Measurements from ENCODE around the gene OR4D6. TPM values are rescaled to one million over a fixed set of nuclear protein-coding genes. Genes with fewer than 3 reads are reported as not detected.

OR4D6 gene
- total RNA-seq, 1 donor from 2014 or later = not detected

Other genes starting within 250 kb of the OR4D6 start
- gene MPEG1, start 244.0 kb upstream of the OR4D6 start, total RNA-seq = 14.5 TPM
- gene OR5AN1, start 98.1 kb upstream of the OR4D6 start, total RNA-seq = not detected
- gene OR5A2, start 30.5 kb upstream of the OR4D6 start, total RNA-seq = not detected
- gene OR5A1, start 20.5 kb upstream of the OR4D6 start, total RNA-seq = not detected
- gene OR4D10, start 16.4 kb downstream of the OR4D6 start, total RNA-seq = not detected
- not detected for gene OR4D11, start 46.6 kb downstream of the OR4D6 start, total RNA-seq
- not detected for gene OR4D9, start 54.6 kb downstream of the OR4D6 start, total RNA-seq
- gene OSBP, start 158.8 kb downstream of the OR4D6 start, total RNA-seq = 16.7 TPM
- gene PATL1, start 212.1 kb downstream of the OR4D6 start, total RNA-seq = 6.8 TPM

Measured in ascending aorta (tissue), 1 donor.